A673 (cell line): ENCODE data around the gene HOMER2. TPM values are rescaled to one million over a fixed set of nuclear protein-coding genes. Genes with fewer than 3 reads are reported as not detected.

ENCODE experiments used
- BruUV-seq: library from RNA; stranded (reverse); fragments of 400-500 nt; replicated peaks from 2 replicates; lab custom pipeline; 2021; lab: Mats Ljungman, UMichigan
- CTCF ChIA-PET: fragments of 300-600 bp; sonication (Branson Sonifier 250); formaldehyde crosslinking; loops from one replicate; lab custom pipeline; 2022; ENCODE audit warnings: antibody characterized with exemption; lab: Charles Lee
- POLR2A ChIA-PET: fragments of 300-600 bp; sonication (Branson Sonifier 250); formaldehyde crosslinking; loops from one replicate; lab custom pipeline; 2022; ENCODE audit warnings: antibody characterized with exemption; ENCODE audit not compliant: low non-redundant PET; lab: Charles Lee
- DNase-seq: peaks from one replicate; pipeline ENCODE4 v3.0.0-alpha.2; 2015; ENCODE audit warnings: low spot score
- H3K27ac ChIP-seq: fragments of 200-600 bp; sonication (generic); 2 replicates; pipeline ENCODE4 v1.5.1; 2016; ENCODE audit warnings: mixed run types, low read depth, mild to moderate bottlenecking, mixed read lengths, antibody characterized with exemption, low read length; ENCODE audit not compliant: poor library complexity, severe bottlenecking
- H3K27me3 ChIP-seq: fragments of 200-600 bp; sonication (generic); replicated peaks from 2 replicates; pipeline ENCODE4 v1.6.1; 2017; ENCODE audit warnings: mixed run types, low read depth, mild to moderate bottlenecking, mixed read lengths, antibody characterized with exemption, low read length; ENCODE audit not compliant: insufficient read depth, poor library complexity
- H3K36me3 ChIP-seq: fragments of 200-600 bp; sonication (generic); 2 replicates; pipeline ENCODE4 v1.6.1; 2016; ENCODE audit warnings: mixed run types, mild to moderate bottlenecking, mixed read lengths, antibody characterized with exemption, low read length; ENCODE audit not compliant: insufficient read depth, poor library complexity, severe bottlenecking
- H3K4me1 ChIP-seq: fragments of 200-600 bp; sonication (generic); 2 replicates; pipeline ENCODE4 v1.6.1; 2017; ENCODE audit warnings: mixed run types, mild to moderate bottlenecking, mixed read lengths, antibody characterized with exemption, low read length; ENCODE audit not compliant: insufficient read depth, poor library complexity, severe bottlenecking
- H3K4me3 ChIP-seq: fragments of 200-600 bp; sonication (generic); 2 replicates; pipeline ENCODE4 v1.5.1; 2016; ENCODE audit warnings: low read depth, mixed run types, mild to moderate bottlenecking, mixed read lengths, low read length; ENCODE audit not compliant: poor library complexity, severe bottlenecking
- H3K9me3 ChIP-seq: fragments of 200-600 bp; sonication (generic); 2 replicates; pipeline ENCODE4 v1.6.1; 2016; ENCODE audit warnings: mixed run types, low read depth, mild to moderate bottlenecking, mixed read lengths, antibody characterized with exemption, low read length; ENCODE audit not compliant: poor library complexity, severe bottlenecking
- CTCF ChIP-seq: fragments of 300-800, 200-600 bp; sonication (generic); conservative IDR thresholded peaks from 2 replicates; pipeline ENCODE4 v1.5.1; 2017; ENCODE audit warnings: low read depth, mild to moderate bottlenecking, antibody characterized with exemption, low read length, moderate library complexity, mixed read lengths
- EZH2 ChIP-seq: fragments of 200-600 bp; sonication (generic); IDR thresholded peaks from 2 replicates; pipeline ENCODE4 v1.6.1; 2017; ENCODE audit warnings: borderline replicate concordance, low read depth, mild to moderate bottlenecking, mixed read lengths, antibody characterized with exemption, low read length; ENCODE audit not compliant: poor library complexity, severe bottlenecking
- intact Hi-C: fragments of 100-400 bp; cut with micrococcal nuclease; formaldehyde crosslinking; loops from one replicate; pipeline ENCODE4 v1.10.0; 2022; ENCODE audit not compliant: unreplicated experiment
- total RNA-seq: library from RNA; stranded (reverse); gene quantifications from 2 replicates; pipeline ENCODE4 v1.2.3, GENCODE V29; 2021

HOMER2 gene
- total RNA-seq, 1 experiment from 2014 or later: 6.7 TPM

DNA sequence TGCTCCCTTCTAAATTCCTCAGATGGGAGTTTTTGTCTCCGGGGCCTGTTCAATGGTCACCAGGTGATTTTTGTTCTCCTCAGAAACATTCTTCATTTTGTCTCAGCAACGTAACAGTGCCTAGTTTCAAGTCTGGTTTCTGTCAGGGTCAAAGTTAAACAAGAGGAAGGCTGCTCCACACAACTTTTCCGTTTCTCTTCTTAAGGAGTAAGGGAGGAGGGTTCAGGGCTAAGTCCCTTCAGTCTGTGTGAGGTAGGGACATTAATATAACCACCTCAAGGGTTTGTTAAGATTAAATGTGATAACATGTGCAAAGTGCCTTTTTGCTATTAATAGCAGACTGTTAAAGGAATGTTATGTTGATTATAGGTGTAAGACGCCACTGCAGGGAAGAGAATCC is 41.8 kb downstream of the HOMER2 start:
- H3K4me1 ChIP-seq: no peaks in the 10 kb centered on the region
- H3K9me3 ChIP-seq: no peaks in the 10 kb centered on the region
- peaks cover 10% of the 10 kb centered on the region for H3K27me3 ChIP-seq
- TF ChIP-seq EZH2: no peak
- no peak for TF ChIP-seq CTCF
- DNase-seq: no peak
- H3K4me3 ChIP-seq: no peak overlapping the region
- BruUV-seq: no TSS peak
- H3K27ac ChIP-seq: no peak overlapping the region
- H3K36me3 ChIP-seq: no peaks in the 10 kb centered on the region
- intact Hi-C loops: no loop called here
- ChIA-PET CTCF (interaction anchor here (0.7 kb wide), 1 partner anchor 9 kb away, joined by 3 read pairs; no protein-coding TSS in a partner anchor), POLR2A (no interaction called here)

GRCh38 chr15:82909080-82909815 is 43.3 kb downstream of the HOMER2 start:
- POLR2A ChIA-PET: no interaction called here

DNA sequence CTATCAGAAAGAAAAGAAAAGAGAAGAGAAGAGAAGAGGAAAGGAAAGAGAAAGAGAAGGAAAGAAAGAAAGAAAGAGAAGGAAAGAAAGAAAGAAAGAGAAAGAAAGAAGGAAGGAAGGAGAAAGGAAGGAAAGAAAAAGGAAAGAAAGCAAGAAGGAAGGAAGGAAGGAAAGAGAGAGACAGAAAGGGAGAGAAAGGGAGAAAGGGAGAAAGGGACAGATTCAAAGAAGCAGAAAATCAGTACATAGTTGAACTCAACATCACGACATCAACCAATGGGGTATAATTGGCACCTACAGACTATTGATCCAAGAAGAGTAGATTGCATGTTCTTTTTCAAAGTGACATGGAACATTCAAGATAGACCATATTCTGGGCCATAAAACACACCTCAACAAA is 45.2 kb downstream of the HOMER2 start:
- no peaks in the 10 kb centered on the region for H3K36me3 ChIP-seq
- CTCF ChIA-PET: no interaction called here
- DNase-seq: no peak
- H3K9me3 ChIP-seq: no peaks in the 10 kb centered on the region
- H3K27ac ChIP-seq: no peak overlapping the region
- TF ChIP-seq EZH2 (no peak), CTCF (no peak)
- H3K27me3 ChIP-seq: peaks cover 7% of the 10 kb centered on the region
- POLR2A ChIA-PET: no interaction called here
- no peaks in the 10 kb centered on the region for H3K4me1 ChIP-seq
- intact Hi-C loops: no loop called here
- H3K4me3 ChIP-seq: no peak overlapping the region
- no TSS peak for BruUV-seq

More at GRCh38 chr15:82909080-82909815, 43.3 kb downstream of the HOMER2 start:
- no peak overlapping the region for H3K27ac ChIP-seq
- no peaks in the 10 kb centered on the region for H3K4me1 ChIP-seq
- peaks cover 7% of the 10 kb centered on the region for H3K27me3 ChIP-seq
- BruUV-seq: no TSS peak
- intact Hi-C loops: no loop called here
- CTCF ChIA-PET: no interaction called here
- no peaks in the 10 kb centered on the region for H3K9me3 ChIP-seq
- TF ChIP-seq EZH2 (no peak), CTCF (no peak)
- H3K36me3 ChIP-seq: no peaks in the 10 kb centered on the region
- DNase-seq: no peak
- no peak overlapping the region for H3K4me3 ChIP-seq
